ENCODE results near the gene PACSIN3.
"Not testable (repeated sequence)": the region's sequence is repeated elsewhere in the genome, so short reads cannot be mapped to it uniquely, and the experiment has no call there.

PACSIN3 gene

DNA sequence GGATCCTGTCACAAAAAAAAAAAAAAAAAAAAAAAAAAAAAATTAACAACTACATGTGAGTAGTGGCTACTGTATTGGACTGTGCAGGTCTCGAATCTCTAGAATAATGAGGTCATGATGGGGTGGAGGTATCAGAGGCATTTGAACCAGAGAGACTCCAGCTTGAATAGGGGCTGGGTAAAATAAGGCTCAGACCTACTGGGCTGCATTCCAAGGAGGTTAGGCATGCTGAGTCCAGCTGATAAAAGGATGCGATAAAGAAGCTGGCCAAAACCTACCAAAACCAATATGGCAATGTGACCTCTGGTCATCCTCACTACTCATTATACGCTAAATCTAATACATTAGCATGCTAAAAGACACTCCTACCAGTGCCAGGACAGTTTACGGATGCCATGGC is 5.9 kb upstream of the PACSIN3 start:
- H3K27me3 ChIP-seq (ENCODE audit: control insufficient read depth, insufficient read depth, low read length) = peaks cover 10% of the 10 kb centered on the region; the same call in 1 of the 2 replicates
- H3K27ac ChIP-seq (ENCODE audit: low read depth, low read length) = no peak overlapping the region
- H3K4me3 ChIP-seq (ENCODE audit: low read depth, low read length) = no peak overlapping the region
- H3K9ac ChIP-seq (ENCODE audit: low read depth, low read length) = no peak overlapping the region
- peaks cover 10% of the 10 kb centered on the region for H3K4me1 ChIP-seq (ENCODE audit: control insufficient read depth, insufficient read depth, low read length)
- no peaks in the 10 kb centered on the region for H3K9me3 ChIP-seq (ENCODE audit: control insufficient read depth, insufficient read depth, low read length)
- H3K36me3 ChIP-seq (ENCODE audit: control insufficient read depth, insufficient read depth, low read length) = no peaks in the 10 kb centered on the region

DNA sequence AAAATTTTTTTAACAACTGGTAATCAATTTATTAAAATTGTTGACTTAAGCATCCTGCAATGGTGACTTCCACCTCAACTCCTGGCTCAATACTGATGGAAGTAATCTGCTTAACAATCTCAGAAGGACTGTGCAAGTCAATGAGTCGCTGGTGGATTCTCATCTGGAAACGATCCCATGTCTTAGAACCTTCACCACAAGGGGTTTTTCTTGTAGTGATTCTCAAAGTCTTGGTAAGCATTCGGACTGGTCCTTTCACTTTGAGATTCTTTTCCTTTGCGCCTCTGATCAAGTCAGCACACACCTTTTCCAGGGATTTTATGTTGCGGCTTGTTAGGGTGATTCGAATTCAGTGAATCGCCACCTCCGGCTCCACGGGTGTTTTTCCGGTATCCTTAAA is 4.9 kb upstream of the PACSIN3 start:
- H3K4me3 ChIP-seq (ENCODE audit: low read depth, low read length); H3K36me3 ChIP-seq (ENCODE audit: control insufficient read depth, insufficient read depth, low read length); H3K9me3 ChIP-seq (ENCODE audit: control insufficient read depth, insufficient read depth, low read length); H3K9ac ChIP-seq (ENCODE audit: low read depth, low read length); H3K27ac ChIP-seq (ENCODE audit: low read depth, low read length): not testable (repeated sequence)
- peaks cover 10% of the 10 kb centered on the region; the same call in 1 of the 2 replicates for H3K27me3 ChIP-seq (ENCODE audit: control insufficient read depth, insufficient read depth, low read length)
- H3K4me1 ChIP-seq (ENCODE audit: control insufficient read depth, insufficient read depth, low read length) = peaks cover 10% of the 10 kb centered on the region

- no peak overlapping the region for H3K27ac ChIP-seq (ENCODE audit: low read depth, low read length)
Observed at GRCh38 chr11:47189100-47189834, 3.0 kb upstream of the PACSIN3 start.

DNA sequence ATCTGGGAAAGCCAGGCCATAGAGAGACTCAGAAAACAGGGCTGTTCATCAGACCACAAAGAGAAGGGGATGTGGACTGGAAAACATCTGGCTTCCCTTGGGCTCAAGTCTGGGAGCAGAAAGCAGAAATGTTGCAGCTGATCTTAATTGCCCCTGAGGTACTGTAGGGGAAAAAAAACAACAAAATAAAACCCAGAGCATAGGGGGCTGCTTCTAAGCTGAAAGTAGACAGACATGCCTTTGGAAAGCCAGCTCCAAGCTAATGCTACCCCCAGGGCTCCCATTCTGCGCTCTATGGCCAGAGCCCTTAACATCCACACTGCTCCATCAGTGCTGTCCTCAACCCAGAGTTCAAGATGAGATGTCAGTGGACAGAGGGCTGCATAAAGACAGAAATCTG is 2.0 kb upstream of the PACSIN3 start:
- H3K4me1 ChIP-seq (ENCODE audit: control insufficient read depth, insufficient read depth, low read length) = peaks cover 18% of the 10 kb centered on the region
- H3K4me3 ChIP-seq (ENCODE audit: low read depth, low read length) = no peak overlapping the region
- H3K27ac ChIP-seq (ENCODE audit: low read depth, low read length) = no peak overlapping the region
- no peak overlapping the region for H3K9ac ChIP-seq (ENCODE audit: low read depth, low read length)
- H3K9me3 ChIP-seq (ENCODE audit: control insufficient read depth, insufficient read depth, low read length) = no peaks in the 10 kb centered on the region
- H3K36me3 ChIP-seq (ENCODE audit: control insufficient read depth, insufficient read depth, low read length) = peaks cover 9% of the 10 kb centered on the region; the same call in 1 of the 2 replicates
- H3K27me3 ChIP-seq (ENCODE audit: control insufficient read depth, insufficient read depth, low read length) = peaks cover 10% of the 10 kb centered on the region; the same call in 1 of the 2 replicates

More at GRCh38 chr11:47189100-47189834, 3.0 kb upstream of the PACSIN3 start:
- Histone ChIP-seq H3K36me3 (ENCODE audit: control insufficient read depth, insufficient read depth, low read length) (no peaks in the 10 kb centered on the region), H3K4me1 (ENCODE audit: control insufficient read depth, insufficient read depth, low read length) (peaks cover 20% of the 10 kb centered on the region), H3K9me3 (ENCODE audit: control insufficient read depth, insufficient read depth, low read length) (no peaks in the 10 kb centered on the region), H3K9ac (ENCODE audit: low read depth, low read length) (no peak overlapping the region), H3K27me3 (ENCODE audit: control insufficient read depth, insufficient read depth, low read length) (peaks cover 10% of the 10 kb centered on the region; the same call in 1 of the 2 replicates), H3K4me3 (ENCODE audit: low read depth, low read length) (no peak overlapping the region)

- Histone ChIP-seq H3K27ac (ENCODE audit: low read depth, low read length) (no peak overlapping the region), H3K36me3 (ENCODE audit: control insufficient read depth, insufficient read depth, low read length) (peaks cover 13% of the 10 kb centered on the region), H3K9me3 (ENCODE audit: control insufficient read depth, insufficient read depth, low read length) (no peaks in the 10 kb centered on the region), H3K9ac (ENCODE audit: low read depth, low read length) (no peak overlapping the region), H3K4me3 (ENCODE audit: low read depth, low read length) (peak overlapping the region; percentile 96), H3K27me3 (ENCODE audit: control insufficient read depth, insufficient read depth, low read length) (peaks cover 10% of the 10 kb centered on the region; the same call in 1 of the 2 replicates), H3K4me1 (ENCODE audit: control insufficient read depth, insufficient read depth, low read length) (peaks cover 18% of the 10 kb centered on the region)
Observed at GRCh38 chr11:47187723-47188122, 1.5 kb upstream of the PACSIN3 start.

GRCh38 chr11:47186700-47187695 is 764 bp upstream of the PACSIN3 start:
- Histone ChIP-seq H3K4me1 (ENCODE audit: control insufficient read depth, insufficient read depth, low read length) (peaks cover 18% of the 10 kb centered on the region), H3K27ac (ENCODE audit: low read depth, low read length) (peak overlapping the region; percentile 96)

DNA sequence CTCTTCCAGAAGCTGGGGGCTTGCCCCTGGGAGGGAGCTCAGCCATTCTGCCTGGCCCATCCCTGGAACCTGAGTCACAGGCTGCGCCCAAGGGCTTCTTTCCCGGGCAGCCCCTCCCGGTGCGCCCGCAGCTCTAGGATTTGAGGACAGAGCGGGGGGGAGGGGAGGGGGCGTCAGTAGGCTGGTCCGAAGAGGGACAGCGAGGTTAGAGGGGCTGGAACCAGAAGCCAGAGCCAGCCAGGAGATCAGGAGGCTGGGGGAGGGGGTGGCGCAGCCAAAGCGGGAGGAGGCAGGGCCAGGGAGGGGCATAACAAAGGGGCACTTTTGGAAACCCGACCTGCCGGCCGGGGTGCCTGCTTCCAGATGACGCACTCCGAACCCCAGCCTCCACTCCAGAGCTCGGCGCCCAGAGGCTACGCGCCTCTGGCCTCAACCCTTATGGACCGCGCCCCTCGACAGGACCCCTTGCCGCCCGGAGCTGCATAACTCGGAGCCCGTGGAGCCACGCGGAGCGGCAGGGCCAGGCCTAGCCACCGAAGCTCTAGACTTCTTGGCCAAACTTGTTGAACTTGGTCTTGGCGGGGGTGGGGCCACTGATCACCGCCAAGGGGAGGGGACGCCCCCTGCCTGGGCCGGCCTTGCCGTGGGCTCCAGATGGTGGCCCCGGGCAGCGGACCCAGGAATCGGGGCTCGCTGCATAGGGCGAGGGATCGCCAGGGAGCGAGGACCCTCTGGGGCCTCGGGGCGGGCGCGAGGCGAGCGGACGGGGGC is 744 bp downstream of the PACSIN3 start:
- H3K9ac ChIP-seq (ENCODE audit: low read depth, low read length) = peak overlapping the region; percentile 93
- no peaks in the 10 kb centered on the region for H3K9me3 ChIP-seq (ENCODE audit: control insufficient read depth, insufficient read depth, low read length)
- peaks cover 23% of the 10 kb centered on the region for H3K36me3 ChIP-seq (ENCODE audit: control insufficient read depth, insufficient read depth, low read length)
- peaks cover 18% of the 10 kb centered on the region for H3K4me1 ChIP-seq (ENCODE audit: control insufficient read depth, insufficient read depth, low read length)
- H3K4me3 ChIP-seq (ENCODE audit: low read depth, low read length) = peak overlapping the region; percentile 96
- H3K27me3 ChIP-seq (ENCODE audit: control insufficient read depth, insufficient read depth, low read length) = peaks cover 10% of the 10 kb centered on the region; the same call in 1 of the 2 replicates
- peak overlapping the region; percentile 96 for H3K27ac ChIP-seq (ENCODE audit: low read depth, low read length)

More at GRCh38 chr11:47186700-47187695, 764 bp upstream of the PACSIN3 start:
- peaks cover 10% of the 10 kb centered on the region; the same call in 1 of the 2 replicates for H3K27me3 ChIP-seq (ENCODE audit: control insufficient read depth, insufficient read depth, low read length)
- H3K36me3 ChIP-seq (ENCODE audit: control insufficient read depth, insufficient read depth, low read length) = peaks cover 20% of the 10 kb centered on the region
- no peaks in the 10 kb centered on the region for H3K9me3 ChIP-seq (ENCODE audit: control insufficient read depth, insufficient read depth, low read length)
- H3K9ac ChIP-seq (ENCODE audit: low read depth, low read length) = peak overlapping the region; percentile 80
- peak overlapping the region; percentile 96 for H3K4me3 ChIP-seq (ENCODE audit: low read depth, low read length)

GRCh38 chr11:47184711-47185304 is 1.4 kb downstream of the PACSIN3 start:
- peaks cover 10% of the 10 kb centered on the region; the same call in 1 of the 2 replicates for H3K27me3 ChIP-seq (ENCODE audit: control insufficient read depth, insufficient read depth, low read length)
- H3K36me3 ChIP-seq (ENCODE audit: control insufficient read depth, insufficient read depth, low read length) = peaks cover 28% of the 10 kb centered on the region
- peak overlapping the region; percentile 96 for H3K4me3 ChIP-seq (ENCODE audit: low read depth, low read length)
- peak overlapping the region; percentile 96 for H3K27ac ChIP-seq (ENCODE audit: low read depth, low read length)
- no peaks in the 10 kb centered on the region for H3K9me3 ChIP-seq (ENCODE audit: control insufficient read depth, insufficient read depth, low read length)
- H3K9ac ChIP-seq (ENCODE audit: low read depth, low read length) = peak overlapping the region; percentile 62
- peaks cover 18% of the 10 kb centered on the region for H3K4me1 ChIP-seq (ENCODE audit: control insufficient read depth, insufficient read depth, low read length)

- no peak overlapping the region for H3K27ac ChIP-seq (ENCODE audit: low read depth, low read length)
- H3K9me3 ChIP-seq (ENCODE audit: control insufficient read depth, insufficient read depth, low read length) = no peaks in the 10 kb centered on the region
- peaks cover 37% of the 10 kb centered on the region for H3K36me3 ChIP-seq (ENCODE audit: control insufficient read depth, insufficient read depth, low read length)
- H3K27me3 ChIP-seq (ENCODE audit: control insufficient read depth, insufficient read depth, low read length) = peaks cover 10% of the 10 kb centered on the region; the same call in 1 of the 2 replicates
- peaks cover 18% of the 10 kb centered on the region for H3K4me1 ChIP-seq (ENCODE audit: control insufficient read depth, insufficient read depth, low read length)
- no peak overlapping the region for H3K9ac ChIP-seq (ENCODE audit: low read depth, low read length)
- H3K4me3 ChIP-seq (ENCODE audit: low read depth, low read length) = no peak overlapping the region
Observed at GRCh38 chr11:47183969-47184368, 2.3 kb downstream of the PACSIN3 start.
